Lung (tissue), 12 donors: Measurements from ENCODE around the gene RCAN3. TPM values are rescaled to one million over a fixed set of nuclear protein-coding genes. Genes with fewer than 3 reads are reported as not detected.
"Not testable (repeated sequence)": the region's sequence is repeated elsewhere in the genome, so short reads cannot be mapped to it uniquely, and the experiment has no call there.

Source experiments
- ATAC-seq: fragments of 200-7000 bp; cut with Tn5 transposase; one replicate; pipeline ENCODE4 v1.9.1; 2020; ENCODE audit warnings: moderate number of reproducible peaks; ENCODE audit not compliant: insufficient read depth, low FRiP score
- DNase-seq, 3 donors: peaks; one replicate each; pipeline ENCODE4 v3.0.0-alpha.2; 2013 to 2017
- H3K27ac ChIP-seq, 2 donors: one replicate each; pipeline ENCODE4 v1.5.1; 2013; ENCODE audit warnings: mild to moderate bottlenecking in 2 of 2, moderate library complexity in 2 of 2, control low read depth in 1 of 2, inconsistent platforms in 1 of 2, low read depth in 1 of 2, low read length in 1 of 2
- H3K27me3 ChIP-seq, 3 donors: one replicate each; pipeline ENCODE4 v1.5.1; 2013; ENCODE audit warnings: low read length in 2 of 3; ENCODE audit not compliant: control insufficient read depth in 3 of 3, insufficient read depth in 3 of 3
- H3K36me3 ChIP-seq, 4 donors: one replicate each; pipeline ENCODE4 v1.5.1; 2013; ENCODE audit warnings: low read length in 4 of 4, mild to moderate bottlenecking in 1 of 4, moderate library complexity in 1 of 4; ENCODE audit not compliant: control insufficient read depth in 4 of 4, insufficient read depth in 4 of 4
- H3K4me1 ChIP-seq, 5 donors: one replicate each; pipeline ENCODE4 v1.5.1; 2013; ENCODE audit warnings: low read length in 5 of 5, mild to moderate bottlenecking in 2 of 5, moderate library complexity in 1 of 5; ENCODE audit not compliant: control insufficient read depth in 5 of 5, insufficient read depth in 5 of 5
- H3K4me3 ChIP-seq: one replicate; pipeline ENCODE4 v1.5.1; 2013; ENCODE audit warnings: mild to moderate bottlenecking, control low read depth, moderate library complexity
- H3K9ac ChIP-seq, 2 donors: one replicate each; pipeline ENCODE4 v1.5.1; 2013; ENCODE audit warnings: low read length in 2 of 2, control low read depth in 1 of 2; ENCODE audit not compliant: insufficient read depth in 1 of 2
- H3K9me3 ChIP-seq, 4 donors: one replicate each; pipeline ENCODE4 v1.5.1; 2013; ENCODE audit warnings: low read length in 3 of 4, mild to moderate bottlenecking in 1 of 4, moderate library complexity in 1 of 4; ENCODE audit not compliant: control insufficient read depth in 4 of 4, insufficient read depth in 3 of 4
- WGBS, 2 donors: extraction: QIAGEN DNeasy Blood & Tissue Kit; methylation state at CpG; one replicate each; pipeline ENCODE4 v1.1.7; 2013; 5-methylcytosine and 5-hydroxymethylcytosine counted together
- polyA plus RNA-seq, 2 donors: library from polyadenylated mRNA; stranded (reverse); fragments of 200-250 nt; gene quantifications; one replicate each; pipeline ENCODE4 v1.2.1, GENCODE V29; 2013
- total RNA-seq, 2 donors: library from RNA; depleted of rRNA in 1 of 2; stranded (reverse); fragments of >200 nt in 1 of 2; gene quantifications; one replicate each; pipeline ENCODE4 v1.2.1, GENCODE V29; 2014 to 2021
- TF ChIP-seq, protein P1 (sequence below): IDR thresholded peaks from 2 replicates; pipeline ENCODE4 v1.5.1; 2012; ENCODE audit warnings: mild to moderate bottlenecking; ENCODE audit errors: control extremely low read depth, extremely low read depth
- donor health status: control.
- donor health status: control.
- donor health status: Bipolar disorder and iron deficiency.
- donor health status: healthy.
- donor health status: DM: yes; HTN: yes; CAD: no.

The RCAN3 gene
- total and polyA plus RNA-seq, 4 donors: 5.2 to 21.4 (median 12.8) TPM

DNA sequence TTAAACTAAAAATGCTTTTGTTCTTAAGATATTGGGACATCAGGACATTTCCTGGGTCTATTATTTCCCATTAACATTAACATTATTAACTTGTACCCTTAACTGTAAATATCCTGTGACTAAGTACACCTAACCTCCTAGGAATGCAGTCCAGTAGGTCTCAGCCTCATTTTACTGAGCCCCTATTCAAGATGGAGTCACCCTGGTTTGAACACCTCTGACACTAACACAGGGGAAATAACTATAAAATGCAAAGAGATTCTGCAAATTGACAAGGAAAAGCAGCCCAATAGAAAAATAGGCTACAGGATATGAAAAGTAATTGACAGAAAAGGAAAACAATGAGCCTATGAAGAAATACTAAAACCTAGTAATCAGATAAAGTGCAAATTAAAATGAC, 41.6 kb downstream of the RCAN3 start:
- H3K4me1 ChIP-seq: no peaks in the 10 kb centered on the region
- DNase-seq (no peak), ATAC-seq (no peak)
- no peak overlapping the region for H3K9ac ChIP-seq
- H3K36me3 ChIP-seq: no peaks in the 10 kb centered on the region
- H3K27me3 ChIP-seq: no peaks in the 10 kb centered on the region
- no peaks in the 10 kb centered on the region for H3K9me3 ChIP-seq
- H3K27ac ChIP-seq: no peak overlapping the region
- TF ChIP-seq, protein P1, sequence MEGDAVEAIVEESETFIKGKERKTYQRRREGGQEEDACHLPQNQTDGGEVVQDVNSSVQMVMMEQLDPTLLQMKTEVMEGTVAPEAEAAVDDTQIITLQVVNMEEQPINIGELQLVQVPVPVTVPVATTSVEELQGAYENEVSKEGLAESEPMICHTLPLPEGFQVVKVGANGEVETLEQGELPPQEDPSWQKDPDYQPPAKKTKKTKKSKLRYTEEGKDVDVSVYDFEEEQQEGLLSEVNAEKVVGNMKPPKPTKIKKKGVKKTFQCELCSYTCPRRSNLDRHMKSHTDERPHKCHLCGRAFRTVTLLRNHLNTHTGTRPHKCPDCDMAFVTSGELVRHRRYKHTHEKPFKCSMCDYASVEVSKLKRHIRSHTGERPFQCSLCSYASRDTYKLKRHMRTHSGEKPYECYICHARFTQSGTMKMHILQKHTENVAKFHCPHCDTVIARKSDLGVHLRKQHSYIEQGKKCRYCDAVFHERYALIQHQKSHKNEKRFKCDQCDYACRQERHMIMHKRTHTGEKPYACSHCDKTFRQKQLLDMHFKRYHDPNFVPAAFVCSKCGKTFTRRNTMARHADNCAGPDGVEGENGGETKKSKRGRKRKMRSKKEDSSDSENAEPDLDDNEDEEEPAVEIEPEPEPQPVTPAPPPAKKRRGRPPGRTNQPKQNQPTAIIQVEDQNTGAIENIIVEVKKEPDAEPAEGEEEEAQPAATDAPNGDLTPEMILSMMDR: no peak
- no peak overlapping the region for H3K4me3 ChIP-seq

DNA sequence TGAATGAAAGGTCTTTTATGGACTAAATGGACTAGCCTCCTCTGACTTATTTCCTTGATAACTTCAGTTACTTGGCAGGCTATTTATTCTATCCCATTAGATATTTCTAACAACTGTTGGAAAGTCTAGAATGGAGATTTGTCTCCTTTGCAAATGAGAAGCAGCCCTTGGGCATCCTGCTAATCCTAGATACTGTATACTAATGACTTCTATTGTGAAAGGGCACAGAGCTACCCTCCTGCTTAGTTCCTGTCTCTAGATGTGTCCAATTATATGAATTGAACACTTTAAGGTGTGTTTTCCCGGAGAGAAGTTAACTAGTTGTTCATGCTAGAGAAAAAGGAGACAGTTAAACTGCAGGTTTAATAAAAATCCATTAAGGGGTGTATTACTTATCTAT, 43.0 kb downstream of the RCAN3 start:
- WGBS, 2 donors: 69 to 81% methylated on average over 1 of the region's 1 CpG
- H3K9ac ChIP-seq: no peak overlapping the region
- no peaks in the 10 kb centered on the region for H3K9me3 ChIP-seq
- TF ChIP-seq, protein P1: no peak
- no peak overlapping the region for H3K27ac ChIP-seq
- DNase-seq: no peak
- no peaks in the 10 kb centered on the region for H3K36me3 ChIP-seq
- no peak for ATAC-seq
- no peaks in the 10 kb centered on the region for H3K27me3 ChIP-seq
- no peaks in the 10 kb centered on the region for H3K4me1 ChIP-seq
- no peak overlapping the region for H3K4me3 ChIP-seq

DNA sequence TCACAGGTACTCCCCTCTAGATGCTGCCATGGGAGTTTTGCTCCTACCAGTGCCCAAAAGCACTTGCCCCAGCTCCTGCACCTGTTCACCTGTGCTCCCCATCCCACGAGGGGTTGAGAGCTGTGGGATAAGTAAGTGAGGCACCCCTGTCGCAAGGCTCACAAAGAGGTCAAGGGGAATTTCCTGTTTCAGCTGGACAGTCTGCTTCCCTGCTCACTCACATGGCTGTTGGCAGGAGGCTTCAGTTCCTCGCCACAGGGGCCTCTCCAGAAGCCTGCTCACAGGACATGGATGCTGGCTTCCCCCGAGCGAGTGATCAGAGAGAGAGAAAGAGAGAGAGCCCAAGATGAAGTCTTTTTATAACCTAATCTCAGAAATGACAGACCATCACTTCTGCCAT, 44.6 kb downstream of the RCAN3 start:
- H3K36me3 ChIP-seq: no peaks in the 10 kb centered on the region
- H3K9ac ChIP-seq: no peak overlapping the region
- H3K27ac ChIP-seq: no peak overlapping the region
- ATAC-seq (no peak), DNase-seq (no peak)
- no peaks in the 10 kb centered on the region for H3K9me3 ChIP-seq
- H3K4me3 ChIP-seq: no peak overlapping the region
- H3K4me1 ChIP-seq: peaks cover 0 to 4% (median 0%) of the 10 kb centered on the region in 5 donors
- TF ChIP-seq, protein P1: no peak
- H3K27me3 ChIP-seq: no peaks in the 10 kb centered on the region
- WGBS, 2 donors: 65 to 77% methylated on average over 5 of the region's 5 CpGs

DNA sequence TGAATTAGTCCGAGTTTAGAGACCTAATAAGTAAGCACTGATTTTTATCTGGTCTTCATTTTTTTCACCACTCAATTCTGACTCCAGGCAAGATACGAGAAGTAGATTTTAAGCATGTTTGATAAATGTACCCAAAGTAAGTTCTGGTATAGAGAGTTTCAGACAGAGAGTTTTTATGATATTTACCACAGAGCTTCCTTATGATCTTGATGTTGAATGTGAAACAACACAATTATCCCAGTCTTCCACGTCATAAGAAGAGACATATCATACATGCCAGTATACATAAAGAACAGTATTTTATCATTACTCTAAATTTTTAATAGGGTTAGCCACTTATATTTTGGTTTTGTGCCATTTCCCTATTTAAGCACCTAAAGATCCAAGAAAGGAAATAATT, 45.4 kb downstream of the RCAN3 start:
- no peak overlapping the region for H3K9ac ChIP-seq
- no peak for DNase-seq

DNA sequence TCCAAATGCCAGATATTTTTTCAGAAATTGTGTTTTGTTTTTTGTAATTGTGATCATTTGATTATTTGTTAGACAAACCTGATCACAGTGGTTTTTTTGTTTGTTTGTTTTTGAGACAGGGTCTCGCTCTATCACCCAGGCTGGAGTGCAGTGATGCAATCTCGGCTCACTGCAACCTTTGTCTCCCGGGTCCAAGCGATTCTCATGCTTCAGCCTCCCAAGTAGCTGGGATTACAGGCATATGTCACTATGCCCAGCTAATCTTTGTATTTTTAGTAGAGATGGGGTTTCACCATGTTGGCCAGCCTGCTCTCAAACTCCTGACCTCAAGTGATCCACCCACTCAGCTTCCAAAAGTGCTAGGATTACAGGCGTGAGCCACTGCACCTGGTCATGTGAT, 46.6 kb downstream of the RCAN3 start:
- not testable (repeated sequence) for DNase-seq, H3K27me3 ChIP-seq, H3K27ac ChIP-seq, H3K9me3 ChIP-seq, ATAC-seq, H3K36me3 ChIP-seq, H3K4me1 ChIP-seq, H3K4me3 ChIP-seq, H3K9ac ChIP-seq
- 66 to 75% methylated on average over 5 of the region's 5 CpGs for WGBS, 2 donors

More for the DNA sequence above, 45.4 kb downstream of the RCAN3 start:
- Histone ChIP-seq H3K36me3 (no peaks in the 10 kb centered on the region), H3K9me3 (no peaks in the 10 kb centered on the region), H3K27ac (no peak overlapping the region), H3K4me3 (no peak overlapping the region), H3K4me1 (peaks cover 0 to 8% (median 0%) of the 10 kb centered on the region in 5 donors), H3K27me3 (no peaks in the 10 kb centered on the region)
- WGBS, 2 donors: 82 to 84% methylated on average over 3 of the region's 3 CpGs
- TF ChIP-seq, protein P1: no peak
- no peak for ATAC-seq
